ENCODE measurements around the gene BID.

GRCh38 chr22:17806437-17806836 lies 32.2 kb upstream of the BID start:
- no peak for TF ChIP-seq POLR2AphosphoS2 (IDR thresholded peaks at IDR 0.05; ENCODE audit: low read depth, low read length)
- TF ChIP-seq SPI1 (IDR thresholded peaks at IDR 0.05; ENCODE audit: borderline replicate concordance, insufficient read depth, low read depth, low read length), result no peak
- no peak for TF ChIP-seq EZH2 (IDR thresholded peaks at IDR 0.05; ENCODE audit: borderline replicate concordance, control insufficient read depth, low read depth, low read length)
- no peak for TF ChIP-seq PAX5 (IDR thresholded peaks at IDR 0.05; ENCODE audit: borderline replicate concordance, low read depth, low read length)
- TF ChIP-seq PKNOX1 (IDR thresholded peaks at IDR 0.05), result no peak
- no peak for TF ChIP-seq RAD21 (IDR thresholded peaks at IDR 0.05; ENCODE audit: insufficient read depth, low read depth, low read length)
- no peak for TF ChIP-seq SIN3A (IDR thresholded peaks at IDR 0.05; ENCODE audit: low read depth, low read length)
- TF ChIP-seq POLR2A (IDR thresholded peaks at IDR 0.05; ENCODE audit: low read depth, low read length), result no peak
- TF ChIP-seq ZBTB11 (CRISPR knock-in tag; IDR thresholded peaks at IDR 0.05), result no peak
- TF ChIP-seq POLR2AphosphoS5 (IDR thresholded peaks at IDR 0.05; ENCODE audit: low read length), result no peak
- TF ChIP-seq CTCF (IDR thresholded peaks at IDR 0.05 in 2 of 3, conservative IDR thresholded peaks at IDR 0.05 in 1 of 3; ENCODE audit: control insufficient read depth in 2 of 3, extremely low read depth in 1 of 3, insufficient read depth in 1 of 3, low read depth in 3 of 3, low read length in 3 of 3), result no peak

All from GM12878 (cell line).